ENCODE measurements around the gene NDUFC1.

- TF ChIP-seq CTCF (conservative IDR thresholded peaks at IDR 0.05 in 1 of 2, IDR thresholded peaks at IDR 0.05 in 1 of 2; ENCODE audit: low read depth in 1 of 2, low read length in 2 of 2) (no peak), EZH2 (IDR thresholded peaks at IDR 0.05; ENCODE audit: low read length, missing control alignments) (no peak)
These were observed 28.4 kb downstream of the NDUFC1 start for GRCh38 chr4:139273835-139274234.

Data from fibroblast of lung (primary cell).